IMR-90 (cell line): ENCODE results near the gene ZBTB24. TPM values are rescaled to one million over a fixed set of nuclear protein-coding genes. Genes with fewer than 3 reads are reported as not detected.

Experiments used
- ATAC-seq: fragments of 200-7000 bp; cut with Tn5 transposase; 2 replicates; pipeline ENCODE4 v1.9.1; 2020; ENCODE audit warnings: low read depth, mild to moderate bottlenecking, moderate library complexity
- BruUV-seq: library from RNA; stranded (reverse); fragments of 400-500 nt; replicated peaks from 2 replicates; lab custom pipeline; 2021; lab: Mats Ljungman, UMichigan
- CTCF ChIA-PET: fragments of 300-600 bp; formaldehyde crosslinking; extraction: SDS; loops from one replicate; lab custom pipeline; 2021; ENCODE audit warnings: antibody characterized with exemption; lab: Yijun Ruan, JAX
- POLR2A ChIA-PET: fragments of 300-600 bp; sonication (Branson Sonifier 250); formaldehyde crosslinking; loops from one replicate; lab custom pipeline; 2022; ENCODE audit warnings: antibody characterized with exemption; ENCODE audit not compliant: unreplicated experiment; lab: Charles Lee
- DNase-seq: peaks from one replicate; pipeline ENCODE4 v3.0.0; 2013
- H2AFZ ChIP-seq: replicated peaks from 2 replicates; pipeline ENCODE3; 2013; ENCODE audit warnings: low read length, mild to moderate bottlenecking; ENCODE audit not compliant: poor library complexity
- H2AK5ac ChIP-seq: 2 replicates; pipeline ENCODE4 v1.6.1; 2013; ENCODE audit warnings: low read depth, low read length, inconsistent platforms
- H2AK9ac ChIP-seq: replicated peaks from 2 replicates; pipeline ENCODE3; 2013; ENCODE audit warnings: mild to moderate bottlenecking, low read depth, low read length, moderate library complexity; ENCODE audit not compliant: poor library complexity
- H2BK120ac ChIP-seq: 2 replicates; pipeline ENCODE4 v1.6.1; 2013; ENCODE audit warnings: low read depth, low read length, inconsistent platforms
- H2BK15ac ChIP-seq: 3 replicates; pipeline ENCODE4 v1.6.1; 2013; ENCODE audit warnings: low read depth, low read length, inconsistent platforms
- H2BK20ac ChIP-seq: 2 replicates; pipeline ENCODE4 v1.6.1; 2013; ENCODE audit warnings: low read depth, mild to moderate bottlenecking, inconsistent platforms, low read length, moderate library complexity
- H2BK5ac ChIP-seq: 2 replicates; pipeline ENCODE4 v1.6.1; 2013; ENCODE audit warnings: mild to moderate bottlenecking, low read depth, low read length, inconsistent platforms; ENCODE audit not compliant: poor library complexity, severe bottlenecking
- H3K14ac ChIP-seq: replicated peaks from 2 replicates; pipeline ENCODE4 v1.6.1; 2013; ENCODE audit warnings: low read depth, low read length, inconsistent platforms
- H3K18ac ChIP-seq: 2 replicates; pipeline ENCODE4 v1.6.1; 2013; ENCODE audit warnings: low read depth, low read length, control low read depth
- H3K23ac ChIP-seq: 2 replicates; pipeline ENCODE4 v1.6.1; 2013; ENCODE audit warnings: low read depth, low read length, inconsistent platforms
- H3K27ac ChIP-seq: 2 replicates; pipeline ENCODE4 v1.5.1; 2013; ENCODE audit warnings: mild to moderate bottlenecking, control low read depth, low read length; ENCODE audit not compliant: insufficient read depth
- H3K27me3 ChIP-seq: 2 replicates; pipeline ENCODE4 v1.6.1; 2013; ENCODE audit warnings: low read length; ENCODE audit not compliant: control insufficient read depth, insufficient read depth
- H3K36me3 ChIP-seq: 2 replicates; pipeline ENCODE4 v1.6.1; 2013; ENCODE audit warnings: low read length, mixed read lengths; ENCODE audit not compliant: control insufficient read depth, insufficient read depth
- H3K4ac ChIP-seq: 2 replicates; pipeline ENCODE4 v1.6.1; 2013; ENCODE audit warnings: low read depth, low read length, inconsistent platforms
- H3K4me1 ChIP-seq: 2 replicates; pipeline ENCODE4 v1.6.1; 2013; ENCODE audit warnings: low read length, mixed read lengths; ENCODE audit not compliant: control insufficient read depth, insufficient read depth
- H3K4me2 ChIP-seq: 2 replicates; pipeline ENCODE4 v1.6.1; 2013; ENCODE audit warnings: low read depth, mild to moderate bottlenecking, control low read depth, low read length, moderate library complexity
- H3K4me3 ChIP-seq: 2 replicates; pipeline ENCODE4 v1.5.1; 2013; ENCODE audit warnings: low read depth, mild to moderate bottlenecking, control low read depth, low read length, moderate library complexity; ENCODE audit not compliant: insufficient read depth
- H3K56ac ChIP-seq: 2 replicates; pipeline ENCODE4 v1.6.1; 2013; ENCODE audit warnings: low read length, inconsistent platforms; ENCODE audit not compliant: insufficient read depth; ENCODE audit errors: extremely low read depth
- H3K79me1 ChIP-seq, 2 experiments: 2 replicates each; pipeline ENCODE4 v1.6.1; 2013; ENCODE audit warnings: low read length in 2 of 2, inconsistent platforms in 1 of 2, low read depth in 1 of 2
- H3K9ac ChIP-seq: 2 replicates; pipeline ENCODE4 v1.6.1; 2013; ENCODE audit warnings: low read depth, low read length, control low read depth
- H3K9me1 ChIP-seq: 2 replicates; pipeline ENCODE4 v1.6.1; 2013; ENCODE audit warnings: low read length, inconsistent platforms; ENCODE audit not compliant: insufficient read depth
- H3K9me3 ChIP-seq: 2 replicates; pipeline ENCODE4 v1.6.1; 2013; ENCODE audit warnings: low read length; ENCODE audit not compliant: control insufficient read depth, insufficient read depth
- H4K20me1 ChIP-seq: 2 replicates; pipeline ENCODE4 v1.6.1; 2013; ENCODE audit warnings: low read length, inconsistent platforms; ENCODE audit not compliant: insufficient read depth
- H4K5ac ChIP-seq: 2 replicates; pipeline ENCODE4 v1.6.1; 2013; ENCODE audit warnings: mild to moderate bottlenecking, low read depth, low read length, control low read depth
- H4K8ac ChIP-seq, 2 experiments: 2 replicates each; pipeline ENCODE4 v1.6.1; 2013; ENCODE audit warnings: low read depth in 2 of 2, low read length in 2 of 2, control low read depth in 1 of 2, inconsistent platforms in 1 of 2
- H4K91ac ChIP-seq: 2 replicates; pipeline ENCODE4 v1.6.1; 2013; ENCODE audit warnings: low read depth, low read length, inconsistent platforms; ENCODE audit not compliant: insufficient read depth
- BHLHE40 ChIP-seq: fragments of 150-350 bp; IDR thresholded peaks from 2 replicates; pipeline ENCODE4 v1.6.1; 2016; ENCODE audit warnings: mild to moderate bottlenecking, low read depth, low read length
- CEBPB ChIP-seq: IDR thresholded peaks from 2 replicates; pipeline ENCODE4 v1.6.1; 2012; ENCODE audit warnings: low read depth, low read length, improper control_type of control experiment
- CHD1 ChIP-seq: IDR thresholded peaks from 2 replicates; pipeline ENCODE4 v1.6.1; 2012; ENCODE audit warnings: low read depth, low read length, improper control_type of control experiment
- CTCF ChIP-seq: conservative IDR thresholded peaks from 2 replicates; pipeline ENCODE4 v1.5.1; 2012; ENCODE audit warnings: mild to moderate bottlenecking, low read depth, low read length, improper control_type of control experiment
- ELK1 ChIP-seq: fragments of 150-350 bp; IDR thresholded peaks from 2 replicates; pipeline ENCODE4 v1.6.1; 2016; ENCODE audit warnings: low read depth, mild to moderate bottlenecking, low read length, moderate library complexity, borderline replicate concordance
- MAZ ChIP-seq: IDR thresholded peaks from 2 replicates; pipeline ENCODE4 v1.6.1; 2012; ENCODE audit warnings: low read depth, mild to moderate bottlenecking, low read length, improper control_type of control experiment, moderate library complexity, borderline replicate concordance
- NFE2L2 ChIP-seq: fragments of 150-350 bp; IDR thresholded peaks from 2 replicates; pipeline ENCODE4 v1.6.1; 2016; ENCODE audit warnings: low read depth, mild to moderate bottlenecking, low read length
- POLR2A ChIP-seq: IDR thresholded peaks from 2 replicates; pipeline ENCODE4 v1.6.1; 2012; ENCODE audit warnings: mild to moderate bottlenecking, low read depth, low read length
- RAD21 ChIP-seq: IDR thresholded peaks from 2 replicates; pipeline ENCODE4 v1.6.1; 2012; ENCODE audit warnings: low read length, improper control_type of control experiment
- USF2 ChIP-seq: fragments of 150-350 bp; IDR thresholded peaks from 2 replicates; pipeline ENCODE4 v1.6.1; 2017; ENCODE audit warnings: mild to moderate bottlenecking, antibody characterized with exemption, low read length, low read depth
- WGBS, 2 experiments: methylation state at CpG; one replicate each; pipeline versions ENCODE4 v1.1.5 to v1.1.7; 2013; ENCODE audit warnings: missing lambda C conversion rate in 2 of 2; ENCODE audit not compliant: insufficient read length in 1 of 2; ENCODE audit errors: extremely low coverage in 2 of 2; 5-methylcytosine and 5-hydroxymethylcytosine counted together
- dilution Hi-C: fragments of 300-500 bp; cut with HindIII; formaldehyde crosslinking; loops from one replicate; pipeline ENCODE4 v1.14.3; 2018; ENCODE audit warnings: low sequenced_read_pairs; ENCODE audit not compliant: unreplicated experiment
- in situ Hi-C: fragments of 300-500 bp; cut with MboI; formaldehyde crosslinking; loops from 3 replicates; pipeline ENCODE4 v1.14.3; 2019; ENCODE audit warnings: low sequenced_read_pairs, inconsistent platforms, mixed read lengths
- intact Hi-C: fragments of 100-400 bp; cut with micrococcal nuclease; formaldehyde crosslinking; loops from 2 replicates; pipeline ENCODE4 v1.10.0; 2022
- polyA plus RNA-seq, 3 experiments: library from polyadenylated mRNA; depleted of rRNA; stranded (reverse); fragments of >200 nt; gene quantifications; 2 replicates each; pipeline ENCODE4 v1.2.3, GENCODE V29; 2012; ENCODE audit warnings: low replicate concordance in 1 of 3
- total RNA-seq: library from RNA; depleted of rRNA; stranded (reverse); fragments of >200 nt; gene quantifications from 2 replicates; pipeline ENCODE4 v1.2.3, GENCODE V29; 2012

The ZBTB24 gene
- total and polyA plus RNA-seq, 2 of the 4 experiments (the other 2 are of a cell fraction): 2.3 to 7.9 TPM

GRCh38 chr6:109447087-109447486 lies 35.9 kb downstream of the ZBTB24 start:
- H3K9me3 ChIP-seq: no peaks in the 10 kb centered on the region
- H3K18ac ChIP-seq: no peak overlapping the region
- TF ChIP-seq NFE2L2 (no peak), BHLHE40 (no peak), ELK1 (no peak), CEBPB (no peak), RAD21 (no peak), POLR2A (no peak), MAZ (no peak), CHD1 (no peak), CTCF (no peak), USF2 (no peak)
- no peak overlapping the region for H2AK5ac ChIP-seq
- no peak overlapping the region for H3K4ac ChIP-seq
- H2BK15ac ChIP-seq: no peak overlapping the region
- CTCF ChIA-PET: no interaction called here
- 100% methylated on average over 4 of the region's 10 CpGs; no CpG with 5 or more reads in 1 of the 2 experiments for WGBS, 2 experiments
- H3K56ac ChIP-seq: no peak overlapping the region
- no peak overlapping the region for H2BK120ac ChIP-seq
- no peaks in the 10 kb centered on the region for H3K27me3 ChIP-seq
- BruUV-seq: no TSS peak
- in situ Hi-C loops (no loop called here), intact Hi-C loops (no loop called here), dilution Hi-C loops (no loop called here)
- no peak overlapping the region for H3K14ac ChIP-seq
- no peak overlapping the region for H2BK20ac ChIP-seq
- H4K8ac ChIP-seq: no peak overlapping the region
- H3K23ac ChIP-seq: no peak overlapping the region
- H3K36me3 ChIP-seq: peaks cover 71% of the 10 kb centered on the region
- peaks cover 1 to 22% of the 10 kb centered on the region in 2 experiments for H3K79me1 ChIP-seq
- no peak overlapping the region for H3K4me3 ChIP-seq
- no peak overlapping the region for H3K9ac ChIP-seq
- H2BK5ac ChIP-seq: no peak overlapping the region
- H2AK9ac ChIP-seq: no peak overlapping the region
- H3K4me2 ChIP-seq: no peak overlapping the region
- POLR2A ChIA-PET: no interaction called here
- peaks cover under 1% of the 10 kb centered on the region; the same call in 1 of the 2 replicates for H3K4me1 ChIP-seq
- no peak for ATAC-seq
- H4K20me1 ChIP-seq: peaks cover 7% of the 10 kb centered on the region; the same call in 1 of the 2 replicates
- H3K27ac ChIP-seq: no peak overlapping the region
- DNase-seq: no peak
- H2AFZ ChIP-seq: no peak overlapping the region
- H4K5ac ChIP-seq: no peak overlapping the region
- H3K9me1 ChIP-seq: peaks cover 18% of the 10 kb centered on the region
- no peak overlapping the region for H4K91ac ChIP-seq
